WERI-Rb-1 (cell line): ENCODE results near the gene GRIN1.

Experiments
- DNase-seq: peaks from one replicate; pipeline ENCODE4 v3.0.0-alpha.2; 2020
- H3K27ac ChIP-seq: fragments of 250-450 bp; sonication (Bioruptor Pico); 2 replicates; pipeline ENCODE4 v1.5.1; 2020; ENCODE audit warnings: mild to moderate bottlenecking, moderate library complexity
- H3K27me3 ChIP-seq: fragments of 250-450 bp; sonication (Bioruptor Pico); 2 replicates; pipeline ENCODE4 v1.5.1; 2021; ENCODE audit warnings: mild to moderate bottlenecking, low read depth, moderate library complexity; ENCODE audit not compliant: insufficient read depth, severe bottlenecking
- H3K36me3 ChIP-seq: fragments of 250-450 bp; sonication (Bioruptor Pico); 2 replicates; pipeline ENCODE4 v1.5.1; 2020; ENCODE audit warnings: mild to moderate bottlenecking, moderate library complexity
- H3K4me3 ChIP-seq: 2 replicates; pipeline ENCODE4 v1.5.1; 2011; ENCODE audit warnings: low read depth, mild to moderate bottlenecking, control low read depth, low read length
- H3K9me3 ChIP-seq: fragments of 250-450 bp; sonication (Bioruptor Pico); 2 replicates; pipeline ENCODE4 v1.5.1; 2021; ENCODE audit warnings: mild to moderate bottlenecking, moderate library complexity; ENCODE audit not compliant: severe bottlenecking
- CTCF ChIP-seq: IDR thresholded peaks from 2 replicates; pipeline ENCODE4 v1.5.1; 2011; ENCODE audit warnings: low read depth, mild to moderate bottlenecking, control low read depth, inconsistent platforms, low read length

GRIN1 gene

GRCh38 chr9:137218212-137218753, 79.3 kb downstream of the GRIN1 start:
- DNase-seq = no peak
- H3K36me3 ChIP-seq = no peaks in the 10 kb centered on the region
- no peak overlapping the region for H3K27ac ChIP-seq
- no peak for TF ChIP-seq CTCF
- no peak overlapping the region for H3K4me3 ChIP-seq
- H3K9me3 ChIP-seq = no peaks in the 10 kb centered on the region
- no peaks in the 10 kb centered on the region for H3K27me3 ChIP-seq
